Subcutaneous abdominal adipose tissue (tissue), 5 donors: Measurements from ENCODE around the gene PSMD14.

Source experiments
- H3K27ac ChIP-seq: one replicate; pipeline ENCODE4 v1.7.0; 2013; ENCODE audit warnings: low read depth, mild to moderate bottlenecking, inconsistent platforms, low read length, moderate library complexity
- H3K27me3 ChIP-seq, 5 donors: one replicate each; pipeline ENCODE4 v1.7.0; 2013; ENCODE audit warnings: low read length in 5 of 5, inconsistent platforms in 1 of 5; ENCODE audit not compliant: control insufficient read depth in 5 of 5, insufficient read depth in 4 of 5
- H3K36me3 ChIP-seq, 5 donors: one replicate each; pipeline ENCODE4 v1.7.0; 2013; ENCODE audit warnings: low read length in 5 of 5; ENCODE audit not compliant: control insufficient read depth in 5 of 5, insufficient read depth in 5 of 5
- H3K4me1 ChIP-seq, 5 donors: one replicate each; pipeline ENCODE4 v1.7.0; 2013; ENCODE audit warnings: low read length in 5 of 5, mild to moderate bottlenecking in 3 of 5, moderate library complexity in 1 of 5; ENCODE audit not compliant: control insufficient read depth in 5 of 5, insufficient read depth in 5 of 5
- H3K4me3 ChIP-seq, 5 donors: one replicate each; pipeline ENCODE4 v1.7.0; 2013; ENCODE audit warnings: low read length in 5 of 5, low read depth in 1 of 5
- H3K9ac ChIP-seq, 5 donors: one replicate each; pipeline ENCODE4 v1.7.0; 2013; ENCODE audit warnings: low read length in 5 of 5, mild to moderate bottlenecking in 4 of 5, moderate library complexity in 3 of 5
- H3K9me3 ChIP-seq, 5 donors: one replicate each; pipeline ENCODE4 v1.7.0; 2013; ENCODE audit warnings: low read length in 5 of 5; ENCODE audit not compliant: control insufficient read depth in 5 of 5
- donor health status: healthy.
- donor health status: healthy.
- donor health status: healthy.
- donor health status: healthy.
- donor health status: healthy.

PSMD14 gene

GRCh38 chr2:161400076-161400475 lies 91.9 kb downstream of the PSMD14 start:
- H3K4me1 ChIP-seq = no peaks in the 10 kb centered on the region
- no peaks in the 10 kb centered on the region for H3K27me3 ChIP-seq
- H3K4me3 ChIP-seq = no peak overlapping the region
- H3K9ac ChIP-seq = no peak overlapping the region
- peaks cover 27 to 42% (median 28%) of the 10 kb centered on the region in 5 donors for H3K36me3 ChIP-seq
- H3K27ac ChIP-seq = no peak overlapping the region
- no peaks in the 10 kb centered on the region for H3K9me3 ChIP-seq

- Histone ChIP-seq H3K27me3 (no peaks in the 10 kb centered on the region), H3K27ac (no peak overlapping the region), H3K9ac (no peak overlapping the region), H3K4me3 (no peak overlapping the region), H3K4me1 (no peaks in the 10 kb centered on the region), H3K36me3 (peaks cover 7 to 23% (median 13%) of the 10 kb centered on the region in 5 donors), H3K9me3 (no peaks in the 10 kb centered on the region)
These were observed 94.1 kb downstream of the PSMD14 start for GRCh38 chr2:161402297-161402696.

DNA sequence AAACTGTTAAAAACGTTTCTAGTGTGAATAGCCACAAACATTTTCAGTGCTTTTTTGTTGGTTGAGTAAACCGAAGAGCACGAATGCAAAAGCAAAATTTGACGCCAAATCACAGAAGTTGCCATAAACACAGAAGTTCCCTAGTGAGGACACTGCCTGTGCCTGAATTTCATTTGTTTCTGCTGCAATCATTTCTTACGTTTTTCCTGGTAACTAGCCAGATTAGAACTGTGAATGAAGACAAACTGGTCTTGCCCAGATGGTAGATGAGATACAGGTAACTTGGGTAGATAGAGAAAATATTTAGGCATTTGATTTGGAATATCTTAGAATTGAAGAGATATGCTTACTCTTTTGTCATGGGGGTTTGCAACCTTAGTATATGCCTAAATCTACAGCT lies 98.1 kb downstream of the PSMD14 start:
- H3K9ac ChIP-seq = no peak overlapping the region

GRCh38 chr2:161407597-161407996 lies 99.4 kb downstream of the PSMD14 start:
- no peak overlapping the region for H3K27ac ChIP-seq
- H3K27me3 ChIP-seq = no peaks in the 10 kb centered on the region
- peaks cover 2 to 13% (median 6%) of the 10 kb centered on the region in 5 donors for H3K36me3 ChIP-seq
- H3K4me1 ChIP-seq = no peaks in the 10 kb centered on the region
- H3K9ac ChIP-seq = no peak overlapping the region
- H3K9me3 ChIP-seq = no peaks in the 10 kb centered on the region
- H3K4me3 ChIP-seq = no peak overlapping the region

More for the DNA sequence above, 98.1 kb downstream of the PSMD14 start:
- H3K27me3 ChIP-seq = no peaks in the 10 kb centered on the region
- no peak overlapping the region for H3K27ac ChIP-seq
- H3K4me3 ChIP-seq = no peak overlapping the region
- peaks cover 4 to 14% (median 12%) of the 10 kb centered on the region in 5 donors for H3K36me3 ChIP-seq
- no peaks in the 10 kb centered on the region for H3K4me1 ChIP-seq
- H3K9me3 ChIP-seq = no peaks in the 10 kb centered on the region

DNA sequence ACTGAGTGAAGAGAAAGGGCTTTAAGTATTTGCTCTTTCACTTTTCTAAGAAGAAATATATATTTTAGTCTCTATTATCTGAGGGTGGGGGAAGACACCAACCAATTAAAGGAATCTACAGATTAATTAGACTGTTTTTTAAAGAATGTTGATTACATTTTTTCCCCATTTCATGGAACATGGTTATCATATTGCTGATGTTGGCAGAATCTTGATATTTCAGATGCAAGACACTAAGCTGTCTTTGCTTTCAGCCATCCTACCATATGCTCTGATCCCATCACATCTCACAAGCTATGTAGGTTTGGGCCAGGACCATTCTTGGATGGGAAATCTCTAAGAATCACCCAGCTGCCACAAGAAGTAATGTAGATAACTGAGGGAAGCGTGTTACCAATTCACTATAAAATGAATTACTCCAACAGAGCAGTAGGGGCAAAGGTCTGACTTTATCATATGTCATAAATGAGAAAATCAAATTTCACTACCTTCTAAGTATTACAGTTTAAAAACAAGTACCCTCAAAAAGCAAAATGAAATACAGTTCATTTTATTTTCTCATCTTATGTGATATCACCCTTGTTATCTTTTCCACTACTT lies 101.2 kb downstream of the PSMD14 start:
- Histone ChIP-seq H3K9ac (no peak overlapping the region), H3K9me3 (no peaks in the 10 kb centered on the region), H3K4me1 (peaks cover 0 to 8% (median 5%) of the 10 kb centered on the region in 5 donors), H3K4me3 (no peak overlapping the region), H3K36me3 (peaks cover 0 to 13% (median 4%) of the 10 kb centered on the region in 5 donors), H3K27me3 (peaks cover 0 to 5% (median 0%) of the 10 kb centered on the region in 5 donors), H3K27ac (no peak overlapping the region)

- Histone ChIP-seq H3K4me3 (no peak overlapping the region), H3K4me1 (peaks cover 0 to 35% (median 32%) of the 10 kb centered on the region in 5 donors), H3K27ac (no peak overlapping the region), H3K9me3 (no peaks in the 10 kb centered on the region), H3K9ac (no peak overlapping the region), H3K27me3 (peaks cover 20 to 27% (median 24%) of the 10 kb centered on the region in 5 donors), H3K36me3 (peaks cover 0 to 10% (median 4%) of the 10 kb centered on the region in 5 donors)
These were observed 104.1 kb downstream of the PSMD14 start for GRCh38 chr2:161412346-161412745.

DNA sequence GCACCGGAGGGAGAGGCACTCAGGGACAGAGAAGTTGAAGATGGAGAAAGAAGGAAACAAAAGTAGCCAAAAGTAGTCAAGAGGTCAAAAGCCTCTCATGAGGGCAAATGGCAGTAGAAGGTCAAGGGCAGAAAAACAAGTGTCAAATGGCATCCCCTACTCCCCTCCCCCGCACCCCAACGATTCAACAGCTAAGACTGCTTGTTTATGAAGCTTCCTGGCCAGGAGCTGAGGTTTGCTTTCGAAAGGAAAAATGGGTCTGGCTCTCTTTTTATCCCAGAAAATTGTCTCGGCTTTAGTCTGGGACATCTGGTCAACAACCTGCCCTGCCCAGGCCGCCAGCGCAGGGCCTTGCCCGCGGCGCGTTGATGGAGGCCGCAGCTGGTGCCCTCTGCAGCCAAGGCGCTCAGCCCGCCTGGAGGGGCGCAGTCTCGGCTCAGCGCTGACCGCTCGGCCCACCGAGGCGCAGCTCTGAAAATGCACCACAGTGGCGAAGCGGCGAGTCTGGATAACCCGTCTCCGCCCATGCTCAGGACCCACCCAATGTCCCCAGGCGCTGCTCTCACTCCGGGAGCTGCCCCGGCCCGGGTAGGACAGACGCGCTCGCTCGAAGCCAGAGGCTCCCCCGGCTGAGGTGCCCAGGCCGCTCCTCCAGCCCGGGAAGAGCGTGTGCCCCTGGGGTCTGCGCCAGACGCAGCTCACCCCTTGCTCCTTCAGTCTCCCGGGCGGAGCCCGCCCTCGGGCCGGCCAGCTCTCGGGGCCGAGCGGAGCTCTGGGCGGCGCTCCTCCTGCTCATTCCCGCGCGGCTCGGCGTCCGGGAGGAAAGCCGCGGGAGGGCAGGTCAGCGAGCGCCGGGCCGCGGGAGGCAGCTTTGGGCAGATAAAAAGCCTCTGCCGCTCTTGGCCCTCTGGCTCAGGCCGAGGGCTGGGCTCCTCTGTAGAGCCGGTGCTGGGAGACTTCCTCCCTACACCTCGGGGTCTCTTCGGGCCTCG lies 106.1 kb downstream of the PSMD14 start:
- H3K36me3 ChIP-seq = peaks cover 0 to 7% (median 4%) of the 10 kb centered on the region in 5 donors
- H3K4me3 ChIP-seq = peak overlapping the region in 4 of 5 donors; percentile 48 to 71 (median 64)
- no peak overlapping the region for H3K27ac ChIP-seq
- H3K9me3 ChIP-seq = no peaks in the 10 kb centered on the region
- H3K4me1 ChIP-seq = peaks cover 0 to 49% (median 42%) of the 10 kb centered on the region in 5 donors
- H3K27me3 ChIP-seq = peaks cover 38 to 46% (median 44%) of the 10 kb centered on the region in 5 donors
- H3K9ac ChIP-seq = peak overlapping the region in 3 of 5 donors; percentile 17 to 56 (median 21)

- peaks cover 0 to 49% (median 42%) of the 10 kb centered on the region in 5 donors for H3K4me1 ChIP-seq
- peaks cover 0 to 7% (median 3%) of the 10 kb centered on the region in 5 donors for H3K36me3 ChIP-seq
- H3K27ac ChIP-seq = no peak overlapping the region
- H3K9ac ChIP-seq = peak overlapping the region in 3 of 5 donors; percentile 14 to 56 (median 17)
- H3K4me3 ChIP-seq = peak overlapping the region; percentile 32 to 71 (median 61)
- no peaks in the 10 kb centered on the region for H3K9me3 ChIP-seq
- peaks cover 43 to 53% (median 51%) of the 10 kb centered on the region in 5 donors for H3K27me3 ChIP-seq
These were observed 107.1 kb downstream of the PSMD14 start for GRCh38 chr2:161415034-161415986.

DNA sequence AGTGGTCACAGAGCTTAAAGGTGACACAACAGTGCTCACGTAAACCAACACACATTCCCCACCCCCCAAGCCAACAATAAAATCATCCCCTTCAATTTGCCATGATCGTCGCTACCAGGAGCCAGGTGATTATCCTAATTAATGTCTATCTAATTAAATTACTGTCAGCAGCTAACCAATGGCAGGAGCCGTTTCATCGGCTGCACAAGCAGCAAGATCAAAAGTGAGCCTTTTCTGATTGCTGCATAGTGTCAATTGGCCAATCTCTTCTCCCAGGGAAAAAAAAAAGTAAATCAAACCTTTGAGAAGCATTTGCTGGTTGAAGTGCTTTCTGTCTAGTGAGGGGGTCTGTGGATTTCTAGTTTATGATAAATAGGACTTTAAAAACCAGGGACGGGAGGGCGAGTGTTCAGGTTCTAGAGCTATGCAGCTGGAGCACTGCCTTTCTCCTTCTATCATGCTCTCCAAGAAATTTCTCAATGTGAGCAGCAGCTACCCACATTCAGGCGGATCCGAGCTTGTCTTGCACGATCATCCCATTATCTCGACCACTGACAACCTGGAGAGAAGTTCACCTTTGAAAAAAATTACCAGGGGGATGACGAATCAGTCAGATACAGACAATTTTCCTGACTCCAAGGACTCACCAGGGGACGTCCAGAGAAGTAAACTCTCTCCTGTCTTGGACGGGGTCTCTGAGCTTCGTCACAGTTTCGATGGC lies 107.9 kb downstream of the PSMD14 start, which contains the start of gene TBR1:
Gene TBR1, plus strand, starts transcription at position 311 of the 721 bp plus-strand sequence. Its CDS starts 114 bp downstream, at position 425.
- Histone ChIP-seq H3K9ac (no peak within 1 kb of the TSS), H3K4me3 (peak within 1 kb of the TSS in 4 of 5 donors; percentile 6 to 66 (median 46)), H3K9me3 (no peaks in the 10 kb centered on the region), H3K27me3 (peaks cover 51 to 62% (median 58%) of the 10 kb centered on the region in 5 donors), H3K4me1 (peaks cover 0 to 49% (median 42%) of the 10 kb centered on the region in 5 donors), H3K27ac (no peak within 1 kb of the TSS), H3K36me3 (peaks cover 0 to 6% (median 3%) of the 10 kb centered on the region in 5 donors)
